DMS153 treated with DMSO at 0.1 percent for 48 hours (cell line): ENCODE measurements around the gene AGRP.

ENCODE experiments used
- DNase-seq: peaks from one replicate; lab custom pipeline; 2025; ENCODE audit not compliant: unreplicated experiment; lab: John Stamatoyannopoulos, UW

The AGRP gene

GRCh38 chr16:67445913-67446907, 37.1 kb downstream of the AGRP start:
- DNase-seq: no peak

DNA sequence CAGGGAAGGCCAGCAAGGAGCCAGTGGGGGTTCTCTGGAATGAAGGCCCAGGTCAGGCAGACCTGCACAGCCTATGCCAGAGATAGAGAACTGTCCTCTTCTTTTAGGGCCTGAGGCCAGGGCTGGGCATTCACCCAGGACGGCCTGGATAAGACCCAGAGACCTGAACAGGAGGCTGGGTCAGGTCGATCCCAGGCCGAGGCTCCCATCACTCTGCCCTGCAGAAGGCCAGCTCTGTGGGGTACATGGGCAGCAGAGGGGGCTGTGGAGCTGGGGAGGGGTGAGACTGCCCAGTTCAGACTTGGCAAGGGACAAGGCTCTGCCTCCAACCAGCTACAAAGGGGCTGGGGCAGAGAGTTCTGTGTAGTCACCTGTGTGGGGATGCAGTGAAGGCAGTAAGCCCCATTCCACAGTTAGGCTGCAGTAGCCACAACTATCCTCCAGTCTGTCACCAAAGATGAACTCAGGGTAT, 37.9 kb downstream of the AGRP start:
- no peak for DNase-seq

GRCh38 chr16:67445126-67445426, 38.3 kb downstream of the AGRP start:
- DNase-seq: no peak

DNA sequence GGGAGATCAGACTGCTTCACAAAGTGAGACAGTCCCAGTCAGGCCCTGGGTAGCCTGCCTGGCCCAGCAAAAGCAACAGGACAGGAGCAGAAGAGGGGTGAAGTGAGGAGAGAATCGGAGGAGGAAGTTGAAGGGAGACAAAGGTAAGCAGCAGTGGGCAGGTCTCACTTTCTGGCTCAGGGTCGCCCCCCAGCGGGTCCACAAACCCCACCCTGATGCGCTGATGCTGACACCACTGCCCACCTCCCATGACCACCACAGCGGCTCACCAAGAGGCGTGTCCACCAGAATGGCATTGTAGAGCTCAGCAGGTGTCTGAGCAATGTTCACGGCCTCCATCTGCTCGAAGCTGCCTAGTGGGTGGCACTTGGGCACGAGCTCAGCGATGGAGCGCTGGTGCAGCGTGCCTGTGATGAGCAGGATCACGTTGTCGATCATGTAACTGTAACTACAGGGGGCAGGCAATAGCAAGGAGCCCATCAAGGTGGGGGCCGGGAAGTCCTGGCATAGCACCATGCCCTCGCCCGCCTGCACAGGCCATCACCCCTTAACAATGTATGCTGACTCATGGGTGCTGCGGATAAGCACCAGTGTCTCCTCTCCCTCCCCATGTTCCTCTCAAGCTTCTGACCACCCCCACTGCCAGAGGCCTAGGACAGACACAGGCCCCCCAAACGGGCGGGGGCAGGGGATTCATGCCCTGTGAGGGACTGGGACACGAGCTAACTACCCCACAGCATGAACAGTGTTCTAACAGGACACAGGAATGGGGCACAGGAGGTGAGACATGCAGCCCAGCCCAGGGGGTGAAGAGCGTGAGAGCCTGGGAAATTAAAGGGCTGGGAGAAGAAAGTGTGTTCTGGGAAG, 38.9 kb downstream of the AGRP start:
- DNase-seq: no peak

GRCh38 chr16:67443265-67443664, 40.1 kb downstream of the AGRP start:
- DNase-seq: no peak

DNA sequence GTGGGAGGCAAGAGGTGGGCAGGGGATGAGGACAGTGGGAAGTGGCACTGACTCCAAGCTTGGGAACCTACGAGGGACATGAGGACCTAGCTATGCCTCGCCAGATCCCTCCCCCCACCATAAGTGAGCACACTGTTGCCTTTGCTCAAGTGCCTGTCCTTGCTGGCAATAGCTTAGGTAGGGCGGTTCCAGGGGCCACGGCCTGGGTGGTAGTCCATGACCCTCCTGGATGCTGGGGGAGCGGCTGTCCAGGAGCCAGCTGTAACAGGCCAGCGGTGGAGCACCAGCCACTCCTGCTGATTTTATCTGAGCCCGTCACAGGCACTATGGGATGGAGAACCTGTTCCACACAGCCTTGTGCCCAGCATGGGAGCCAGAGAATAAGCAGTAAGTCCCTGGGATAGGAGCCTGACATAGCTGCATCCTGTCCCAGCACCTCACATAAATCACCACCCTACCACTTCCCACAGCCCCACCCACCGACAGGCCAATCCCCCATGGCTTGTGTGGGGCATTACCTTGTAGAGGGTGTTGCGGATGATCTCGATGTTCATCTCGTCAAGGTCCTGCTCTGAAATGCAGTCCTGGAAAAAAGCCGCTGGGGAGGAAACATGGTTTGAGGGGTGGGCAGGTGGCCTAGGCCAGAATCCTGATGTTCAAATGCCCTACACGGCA, 40.6 kb downstream of the AGRP start:
- DNase-seq: no peak

GRCh38 chr16:67441907-67442306, 41.4 kb downstream of the AGRP start:
- DNase-seq: no peak

DNA sequence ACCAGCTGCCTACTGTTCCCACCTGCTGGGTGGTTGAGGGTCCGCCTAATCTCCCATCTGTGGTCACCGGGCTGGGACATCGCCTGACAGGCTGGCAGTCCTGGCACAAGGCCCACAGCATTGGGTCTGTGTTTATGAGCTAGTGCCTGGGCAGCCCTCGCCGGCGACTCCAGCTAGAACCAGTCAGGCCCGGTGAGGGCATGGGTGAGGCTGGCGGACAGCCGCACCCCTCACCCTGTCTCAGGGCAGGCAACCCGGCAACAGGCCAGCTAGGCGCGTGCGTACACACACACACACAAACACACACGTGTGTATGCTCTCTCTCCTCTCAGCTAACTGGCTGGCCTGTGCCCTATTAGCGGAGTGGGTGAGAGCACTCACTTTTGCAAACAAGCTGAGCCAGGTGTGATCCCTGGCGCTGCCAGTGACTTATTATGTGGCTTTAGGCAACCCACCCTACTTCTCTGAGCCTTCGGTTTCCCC, 42.0 kb downstream of the AGRP start:
- DNase-seq: peak; percentile 77

GRCh38 chr16:67438824-67439393, 44.4 kb downstream of the AGRP start:
- no peak for DNase-seq

DNA sequence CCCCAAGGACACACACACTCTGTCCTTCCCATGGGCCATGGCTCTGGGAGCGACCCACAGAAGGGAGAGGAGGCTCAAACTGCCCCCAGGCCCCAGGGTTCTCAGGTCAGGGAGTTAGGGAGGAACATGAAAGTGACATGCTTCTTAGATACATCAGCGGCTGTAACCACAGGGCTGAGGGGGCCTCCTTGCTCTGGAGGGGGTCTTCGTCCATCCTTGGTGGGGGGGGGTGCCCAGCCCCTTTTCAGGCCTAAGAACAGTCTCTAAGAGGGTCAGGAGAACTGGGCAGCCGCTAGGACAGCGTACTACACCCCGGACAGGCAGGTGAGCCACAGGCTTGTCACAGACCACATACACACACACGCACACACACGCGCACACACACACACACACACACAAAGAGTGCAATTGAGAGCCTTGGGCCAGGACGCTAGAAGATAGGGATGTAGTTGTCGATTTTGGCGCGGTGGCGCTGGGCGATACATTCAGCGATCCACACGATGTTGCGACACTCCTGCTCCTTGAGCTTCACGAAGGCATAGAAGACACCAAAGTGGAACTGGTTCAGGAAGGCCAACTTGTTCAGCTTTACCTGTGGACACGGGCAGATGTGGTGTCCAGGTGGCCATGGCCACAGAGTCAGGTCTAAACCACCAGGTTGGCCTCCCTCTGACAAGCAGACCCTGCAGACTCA, 45.1 kb downstream of the AGRP start:
- no peak for DNase-seq

- no peak for DNase-seq
Measured at GRCh38 chr16:67437513-67437912, 45.8 kb downstream of the AGRP start.

- DNase-seq: no peak
Measured at GRCh38 chr16:67436640-67437193, 46.6 kb downstream of the AGRP start.

DNA sequence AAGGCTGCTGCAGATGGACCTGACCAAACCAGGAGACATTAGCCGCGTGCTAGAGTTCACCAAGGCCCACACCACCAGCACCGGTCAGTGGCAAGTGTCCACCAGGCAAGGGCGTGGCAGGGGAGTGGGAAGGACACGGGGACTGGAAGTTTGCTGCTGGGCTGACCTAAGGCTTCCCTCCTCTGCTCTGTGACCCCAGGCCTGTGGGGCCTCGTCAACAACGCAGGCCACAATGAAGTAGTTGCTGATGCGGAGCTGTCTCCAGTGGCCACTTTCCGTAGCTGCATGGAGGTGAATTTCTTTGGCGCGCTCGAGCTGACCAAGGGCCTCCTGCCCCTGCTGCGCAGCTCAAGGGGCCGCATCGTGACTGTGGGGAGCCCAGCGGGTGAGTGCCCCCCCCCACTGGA, 47.6 kb downstream of the AGRP start:
- no peak for DNase-seq

GRCh38 chr16:67433131-67433719, 50.1 kb downstream of the AGRP start:
- DNase-seq: no peak
